Mucosa of rectum (tissue), 2 donors: Measurements from ENCODE around the gene MRPL27.

Experiments used
- H3K27ac ChIP-seq, 2 donors: one replicate each; pipeline ENCODE4 v1.7.0; 2013; ENCODE audit warnings: inconsistent platforms in 2 of 2, low read depth in 2 of 2, low read length in 2 of 2
- H3K27me3 ChIP-seq, 2 donors: one replicate each; pipeline ENCODE4 v1.7.0; 2013; ENCODE audit warnings: low read length in 2 of 2; ENCODE audit not compliant: control insufficient read depth in 2 of 2, insufficient read depth in 2 of 2
- H3K36me3 ChIP-seq, 2 donors: one replicate each; pipeline ENCODE4 v1.7.0; 2013; ENCODE audit warnings: low read length in 2 of 2; ENCODE audit not compliant: control insufficient read depth in 2 of 2, insufficient read depth in 2 of 2
- H3K4me1 ChIP-seq, 2 donors: one replicate each; pipeline ENCODE4 v1.7.0; 2013; ENCODE audit warnings: low read length in 2 of 2, mild to moderate bottlenecking in 1 of 2; ENCODE audit not compliant: control insufficient read depth in 2 of 2, insufficient read depth in 2 of 2
- H3K4me3 ChIP-seq, 2 donors: one replicate each; pipeline ENCODE4 v1.7.0; 2013; ENCODE audit warnings: low read length in 2 of 2
- H3K9ac ChIP-seq, 2 donors: one replicate each; pipeline ENCODE4 v1.7.0; 2013; ENCODE audit warnings: low read length in 2 of 2, low read depth in 1 of 2, mild to moderate bottlenecking in 1 of 2
- H3K9me3 ChIP-seq, 2 donors: one replicate each; pipeline ENCODE4 v1.7.0; 2013; ENCODE audit warnings: low read length in 2 of 2; ENCODE audit not compliant: control insufficient read depth in 2 of 2
- donor health status: healthy.
- donor health status: Normal muscosa, but diverticular disease.

The MRPL27 gene

GRCh38 chr17:50361561-50362480, 11.2 kb downstream of the MRPL27 start:
- Histone ChIP-seq H3K27ac (no peak overlapping the region), H3K36me3 (peaks cover 30 to 44% of the 10 kb centered on the region in 2 donors), H3K27me3 (no peaks in the 10 kb centered on the region), H3K4me1 (peaks cover 0 to 4% of the 10 kb centered on the region in 2 donors), H3K4me3 (no peak overlapping the region), H3K9ac (no peak overlapping the region), H3K9me3 (no peaks in the 10 kb centered on the region)

GRCh38 chr17:50360486-50361115, 12.4 kb downstream of the MRPL27 start:
- no peaks in the 10 kb centered on the region for H3K9me3 ChIP-seq
- peaks cover 31 to 45% of the 10 kb centered on the region in 2 donors for H3K36me3 ChIP-seq
- peaks cover 0 to 4% of the 10 kb centered on the region in 2 donors for H3K4me1 ChIP-seq
- no peak overlapping the region for H3K9ac ChIP-seq
- no peak overlapping the region for H3K4me3 ChIP-seq
- no peak overlapping the region for H3K27ac ChIP-seq
- H3K27me3 ChIP-seq, result no peaks in the 10 kb centered on the region

- Histone ChIP-seq H3K27ac (no peak overlapping the region), H3K4me1 (peaks cover 0 to 4% of the 10 kb centered on the region in 2 donors), H3K36me3 (peaks cover 32 to 43% of the 10 kb centered on the region in 2 donors), H3K9ac (no peak overlapping the region), H3K27me3 (no peaks in the 10 kb centered on the region), H3K9me3 (no peaks in the 10 kb centered on the region), H3K4me3 (no peak overlapping the region)
Measured at GRCh38 chr17:50359998-50360461, 13.0 kb downstream of the MRPL27 start.

DNA sequence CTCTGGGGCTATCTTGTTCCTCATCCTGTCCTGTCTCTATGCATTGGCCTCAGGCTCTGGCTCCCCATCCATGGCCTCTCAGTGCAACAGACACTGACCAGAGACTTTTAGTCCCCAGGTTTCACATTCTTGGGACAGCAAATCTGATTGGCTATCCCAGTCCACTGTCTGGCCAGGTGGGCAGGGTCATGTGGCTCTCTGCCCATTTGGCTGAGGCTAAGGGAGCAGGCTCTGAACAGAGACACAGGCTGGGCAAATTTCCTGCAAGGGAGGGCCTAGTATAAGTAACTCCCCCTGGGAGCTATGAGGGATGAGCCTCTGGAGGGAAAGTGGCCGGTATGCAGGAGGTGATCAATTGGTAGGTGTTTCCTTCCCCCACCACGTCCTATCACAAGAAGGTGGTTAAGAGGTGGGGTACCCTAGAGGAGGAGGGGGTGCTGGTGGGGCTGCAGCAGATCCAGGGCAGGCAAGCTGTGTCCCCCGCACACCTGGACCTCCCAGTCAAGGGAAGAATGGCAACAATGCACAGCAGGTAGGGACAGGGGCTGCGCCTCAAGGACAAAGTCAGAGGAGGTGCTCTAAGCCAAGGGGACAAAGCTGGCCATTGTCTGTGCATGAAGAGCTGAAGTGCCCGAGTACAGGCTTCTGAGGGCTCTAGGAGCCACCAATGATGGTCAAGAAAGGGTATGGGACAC, 13.8 kb downstream of the MRPL27 start:
- Histone ChIP-seq H3K27me3 (no peaks in the 10 kb centered on the region), H3K27ac (no peak overlapping the region), H3K4me1 (peaks cover 0 to 4% of the 10 kb centered on the region in 2 donors), H3K9ac (no peak overlapping the region), H3K9me3 (no peaks in the 10 kb centered on the region), H3K4me3 (no peak overlapping the region), H3K36me3 (peaks cover 40 to 46% of the 10 kb centered on the region in 2 donors)

GRCh38 chr17:50358177-50358576, 14.8 kb downstream of the MRPL27 start:
- no peaks in the 10 kb centered on the region for H3K27me3 ChIP-seq
- no peak overlapping the region for H3K4me3 ChIP-seq
- no peaks in the 10 kb centered on the region for H3K9me3 ChIP-seq
- peaks cover 45 to 47% of the 10 kb centered on the region in 2 donors for H3K36me3 ChIP-seq
- H3K4me1 ChIP-seq, result peaks cover 0 to 4% of the 10 kb centered on the region in 2 donors
- no peak overlapping the region for H3K27ac ChIP-seq
- H3K9ac ChIP-seq, result no peak overlapping the region

DNA sequence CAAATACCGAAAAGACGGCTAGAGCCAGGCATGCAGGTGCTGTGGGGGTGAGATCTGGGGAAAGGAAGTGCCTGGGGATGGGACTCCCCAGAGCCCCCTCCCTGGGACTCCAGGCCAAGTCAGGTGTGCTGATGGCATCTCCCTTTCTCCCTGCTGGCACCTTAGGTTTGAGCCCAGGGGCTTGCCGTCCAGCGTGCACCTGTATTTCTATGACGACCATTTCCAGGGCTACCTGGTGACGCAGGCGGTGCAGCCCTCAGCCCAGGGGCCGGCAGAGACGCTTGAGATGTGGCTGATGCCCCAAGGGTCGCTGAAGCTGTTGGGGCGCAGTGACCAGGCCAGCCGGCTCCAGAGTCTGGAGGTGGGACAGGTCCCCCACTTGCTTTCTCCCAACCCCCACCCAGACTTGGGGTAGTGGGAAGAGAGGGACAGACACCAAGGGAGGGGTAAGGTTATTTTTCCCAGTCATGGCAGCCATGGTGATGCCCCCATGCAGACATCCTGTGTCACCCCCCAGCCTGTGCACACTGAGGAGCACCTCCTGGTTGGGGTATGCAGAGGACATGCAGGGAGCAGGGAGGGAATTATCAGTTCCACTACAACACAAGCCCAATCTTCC, 16.0 kb downstream of the MRPL27 start:
- H3K9ac ChIP-seq, result no peak overlapping the region
- no peaks in the 10 kb centered on the region for H3K9me3 ChIP-seq
- no peak overlapping the region for H3K27ac ChIP-seq
- H3K4me1 ChIP-seq, result no peaks in the 10 kb centered on the region
- no peaks in the 10 kb centered on the region for H3K27me3 ChIP-seq
- H3K36me3 ChIP-seq, result peaks cover 45 to 47% of the 10 kb centered on the region in 2 donors
- no peak overlapping the region for H3K4me3 ChIP-seq

- Histone ChIP-seq H3K27ac (no peak overlapping the region), H3K27me3 (no peaks in the 10 kb centered on the region), H3K4me1 (no peaks in the 10 kb centered on the region), H3K9ac (no peak overlapping the region), H3K9me3 (no peaks in the 10 kb centered on the region), H3K36me3 (peaks cover 45 to 46% of the 10 kb centered on the region in 2 donors), H3K4me3 (no peak overlapping the region)
Measured at GRCh38 chr17:50356418-50356817, 16.6 kb downstream of the MRPL27 start.

DNA sequence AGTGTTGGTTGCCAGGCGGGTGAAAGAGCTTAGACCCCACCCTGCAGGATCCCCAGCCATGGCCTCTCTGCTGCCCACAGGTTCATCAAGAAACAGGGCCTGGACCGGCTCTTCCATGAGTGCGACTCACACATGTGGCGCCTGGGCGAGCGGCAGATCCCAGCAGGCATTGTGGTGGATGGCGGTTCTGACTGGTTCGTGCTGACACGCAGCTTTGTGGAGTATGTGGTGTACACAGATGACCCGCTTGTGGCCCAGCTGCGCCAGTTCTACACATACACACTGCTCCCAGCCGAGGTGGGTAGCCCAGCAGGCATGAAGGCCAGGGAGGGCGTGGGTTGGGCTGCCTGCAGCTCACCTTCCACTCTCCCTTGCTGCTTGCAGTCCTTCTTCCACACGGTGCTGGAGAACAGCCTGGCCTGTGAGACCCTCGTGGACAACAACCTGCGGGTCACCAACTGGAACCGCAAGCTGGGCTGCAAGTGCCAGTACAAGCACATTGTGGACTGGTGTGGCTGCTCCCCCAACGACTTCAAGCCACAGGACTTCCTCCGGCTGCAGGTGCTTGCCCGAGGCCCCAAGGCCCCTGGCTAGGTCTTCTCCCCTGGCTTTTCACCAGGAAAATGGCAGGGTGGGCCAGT, 17.2 kb downstream of the MRPL27 start:
- no peaks in the 10 kb centered on the region for H3K27me3 ChIP-seq
- H3K27ac ChIP-seq, result no peak overlapping the region
- H3K36me3 ChIP-seq, result peaks cover 45 to 46% of the 10 kb centered on the region in 2 donors
- no peaks in the 10 kb centered on the region for H3K9me3 ChIP-seq
- H3K4me3 ChIP-seq, result no peak overlapping the region
- no peaks in the 10 kb centered on the region for H3K4me1 ChIP-seq
- no peak overlapping the region for H3K9ac ChIP-seq

DNA sequence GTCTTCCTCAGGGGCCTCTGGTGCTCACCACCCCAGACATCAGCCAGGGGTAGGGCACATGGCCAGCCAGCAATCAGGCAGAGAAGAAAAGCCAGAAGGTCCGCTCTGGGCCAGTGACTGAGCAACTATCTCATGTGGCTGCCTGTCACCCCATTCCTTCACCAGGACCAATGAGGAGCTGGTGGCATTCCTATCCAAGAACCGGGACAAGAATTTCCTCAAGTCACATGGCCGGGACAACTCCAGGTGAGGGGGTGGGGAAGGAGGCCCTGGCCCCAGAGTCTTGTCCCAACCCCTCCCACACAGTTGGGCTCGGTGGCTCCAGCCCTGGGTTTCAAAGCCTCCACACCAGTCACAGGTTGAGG, 17.7 kb downstream of the MRPL27 start:
- no peaks in the 10 kb centered on the region for H3K4me1 ChIP-seq
- no peak overlapping the region for H3K27ac ChIP-seq
- H3K9me3 ChIP-seq, result no peaks in the 10 kb centered on the region
- H3K36me3 ChIP-seq, result peaks cover 44 to 45% of the 10 kb centered on the region in 2 donors
- no peaks in the 10 kb centered on the region for H3K27me3 ChIP-seq
- no peak overlapping the region for H3K9ac ChIP-seq
- no peak overlapping the region for H3K4me3 ChIP-seq
